Suprapubic skin (tissue), 4 donors: ENCODE measurements around the gene COL20A1. TPM values are rescaled to one million over a fixed set of nuclear protein-coding genes. Genes with fewer than 3 reads are reported as not detected.

Source experiments
- DNase-seq, 2 donors: peaks; one replicate each; pipeline ENCODE4 v3.0.0-alpha.2; 2019; ENCODE audit warnings: low spot score in 2 of 2
- H3K27ac ChIP-seq: fragments of 200-600 bp; sonication (generic); one replicate; pipeline ENCODE4 v1.5.1; 2019
- H3K27me3 ChIP-seq: fragments of 200-600 bp; sonication (generic); one replicate; pipeline ENCODE4 v1.5.1; 2019
- H3K36me3 ChIP-seq: fragments of 200-600 bp; sonication (generic); one replicate; pipeline ENCODE4 v1.5.1; 2019
- H3K4me1 ChIP-seq: fragments of 200-600 bp; sonication (generic); one replicate; pipeline ENCODE4 v1.5.1; 2019
- H3K4me3 ChIP-seq: fragments of 200-600 bp; sonication (generic); one replicate; pipeline ENCODE4 v1.5.1; 2019; ENCODE audit warnings: mild to moderate bottlenecking
- H3K9me3 ChIP-seq: fragments of 200-600 bp; sonication (generic); one replicate; pipeline ENCODE4 v1.5.1; 2019
- CTCF ChIP-seq, 2 donors: fragments of 200-600 bp in 1 of 2; fragments of 450-650 bp in 1 of 2; sonication (generic) in 1 of 2; IDR thresholded peaks; one replicate each; pipeline ENCODE4 v1.5.1; 2016 to 2019; ENCODE audit warnings: antibody characterized with exemption in 2 of 2, mild to moderate bottlenecking in 1 of 2, moderate library complexity in 1 of 2
- EP300 ChIP-seq: sonication (generic); formaldehyde crosslinking; IDR thresholded peaks from one replicate; pipeline ENCODE4 v1.6.1; 2017; ENCODE audit warnings: antibody characterized with exemption
- POLR2A ChIP-seq, 2 donors: fragments of 450-650 bp; IDR thresholded peaks; one replicate each; pipeline ENCODE4 v1.6.1; 2017; ENCODE audit warnings: antibody characterized with exemption in 2 of 2, mild to moderate bottlenecking in 2 of 2, moderate library complexity in 2 of 2
- POLR2AphosphoS5 ChIP-seq, 3 donors: sonication (generic); formaldehyde crosslinking; IDR thresholded peaks; one replicate each; pipeline ENCODE4 v1.6.1; 2017; ENCODE audit warnings: antibody characterized with exemption in 3 of 3
- WGBS: methylation state at CpG from one replicate; pipeline ENCODE4 v1.1.5; 2018; 5-methylcytosine and 5-hydroxymethylcytosine counted together
- total RNA-seq, 4 donors: library from RNA; depleted of rRNA; stranded (reverse); fragments of >200 nt; gene quantifications; one replicate each; pipeline ENCODE4 v1.1.0, GENCODE V29; 2016

The COL20A1 gene
- total RNA-seq, 4 donors from 2014 or later, result not detected

- Histone ChIP-seq H3K9me3 (no peaks in the 10 kb centered on the region), H3K27ac (no peak overlapping the region), H3K4me3 (peak overlapping the region; percentile 47), H3K27me3 (peaks cover 87% of the 10 kb centered on the region), H3K36me3 (no peaks in the 10 kb centered on the region), H3K4me1 (peaks cover 28% of the 10 kb centered on the region)
- no peak for DNase-seq
- TF ChIP-seq POLR2A (IDR thresholded peaks at IDR 0.05), result no peak
- no peak for TF ChIP-seq EP300
- TF ChIP-seq CTCF (IDR thresholded peaks at IDR 0.05), result no peak
- 6% methylated on average over 8 of the region's 89 CpGs for WGBS
Measured at GRCh38 chr20:63253438-63254231, 39.4 kb upstream of the COL20A1 start.

- peaks cover 28% of the 10 kb centered on the region for H3K4me1 ChIP-seq
- no peak for DNase-seq
- H3K27ac ChIP-seq, result no peak within 1 kb of the TSS
- TF ChIP-seq CTCF (IDR thresholded peaks at IDR 0.05), result no peak
- no peak for TF ChIP-seq POLR2AphosphoS5 (IDR thresholded peaks at IDR 0.05)
- no peak for TF ChIP-seq EP300
- peak within 1 kb of the TSS; percentile 47 for H3K4me3 ChIP-seq
- no peaks in the 10 kb centered on the region for H3K36me3 ChIP-seq
- no CpG with 5 or more reads among the region's 46 CpGs for WGBS
- H3K9me3 ChIP-seq, result no peaks in the 10 kb centered on the region
- peaks cover 87% of the 10 kb centered on the region for H3K27me3 ChIP-seq
Measured at GRCh38 chr20:63254232-63254605, 38.8 kb upstream of the COL20A1 start, which contains the start of gene NKAIN4. NKAIN4 (minus strand) TSS chr20:63254463; CDS start chr20:63254450, 13 bp downstream.

GRCh38 chr20:63254606-63255384 is 38.2 kb upstream of the COL20A1 start:
- Histone ChIP-seq H3K9me3 (no peaks in the 10 kb centered on the region), H3K27ac (no peak overlapping the region), H3K4me1 (peaks cover 28% of the 10 kb centered on the region), H3K4me3 (peak overlapping the region; percentile 47), H3K36me3 (no peaks in the 10 kb centered on the region), H3K27me3 (peaks cover 87% of the 10 kb centered on the region)
- 39% methylated on average over 13 of the region's 56 CpGs for WGBS
- DNase-seq, result no peak
- TF ChIP-seq CTCF (IDR thresholded peaks at IDR 0.05), result no peak
- no peak for TF ChIP-seq POLR2A (IDR thresholded peaks at IDR 0.05)
- no peak for TF ChIP-seq POLR2AphosphoS5 (IDR thresholded peaks at IDR 0.05)
- no peak for TF ChIP-seq EP300

GRCh38 chr20:63255931-63256704 is 36.9 kb upstream of the COL20A1 start:
- H3K27ac ChIP-seq, result no peak overlapping the region
- 55% methylated on average over 13 of the region's 31 CpGs for WGBS
- H3K4me1 ChIP-seq, result peaks cover 28% of the 10 kb centered on the region
- H3K4me3 ChIP-seq, result no peak overlapping the region
- TF ChIP-seq CTCF (IDR thresholded peaks at IDR 0.05), result no peak
- TF ChIP-seq POLR2A (IDR thresholded peaks at IDR 0.05), result no peak
- no peak for TF ChIP-seq POLR2AphosphoS5 (IDR thresholded peaks at IDR 0.05)
- no peak for TF ChIP-seq EP300
- DNase-seq, result no peak
- H3K27me3 ChIP-seq, result peaks cover 85% of the 10 kb centered on the region
- no peaks in the 10 kb centered on the region for H3K36me3 ChIP-seq
- no peaks in the 10 kb centered on the region for H3K9me3 ChIP-seq
